Cortex of kidney (tissue), 1 donor: ENCODE measurements around the gene SNTG2.
"Not testable (repeated sequence)": the region's sequence is repeated elsewhere in the genome, so short reads cannot be mapped to it uniquely, and the experiment has no call there.

Source experiments
- DNase-seq: peaks from one replicate; lab custom pipeline; 2025; lab: John Stamatoyannopoulos, UW

SNTG2 gene

GRCh38 chr2:1375794-1376193 lies 425.1 kb downstream of the SNTG2 start:
- DNase-seq, result no peak

- DNase-seq, result no peak
These were observed 426.8 kb downstream of the SNTG2 start for GRCh38 chr2:1377473-1377872.

- no peak for DNase-seq
These were observed 428.0 kb downstream of the SNTG2 start for GRCh38 chr2:1378456-1379150.

- no peak for DNase-seq
These were observed 431.0 kb downstream of the SNTG2 start for GRCh38 chr2:1381644-1382043.

GRCh38 chr2:1387954-1388725 lies 437.5 kb downstream of the SNTG2 start:
- DNase-seq, result not testable (repeated sequence)

- not testable (repeated sequence) for DNase-seq
These were observed 439.5 kb downstream of the SNTG2 start for GRCh38 chr2:1390118-1390517.

GRCh38 chr2:1393321-1393720 lies 442.7 kb downstream of the SNTG2 start:
- DNase-seq, result no peak

GRCh38 chr2:1394709-1395408 lies 444.2 kb downstream of the SNTG2 start:
- no peak for DNase-seq

- DNase-seq, result no peak
These were observed 446.7 kb downstream of the SNTG2 start for GRCh38 chr2:1397350-1397749.

GRCh38 chr2:1398191-1398590 lies 447.5 kb downstream of the SNTG2 start:
- DNase-seq, result no peak

GRCh38 chr2:1400943-1401735 lies 450.5 kb downstream of the SNTG2 start:
- DNase-seq, result no peak

GRCh38 chr2:1402064-1402463 lies 451.4 kb downstream of the SNTG2 start:
- DNase-seq, result no peak

- no peak for DNase-seq
These were observed 452.9 kb downstream of the SNTG2 start for GRCh38 chr2:1403565-1403964.

- no peak for DNase-seq
These were observed 454.5 kb downstream of the SNTG2 start for GRCh38 chr2:1405124-1405523.

GRCh38 chr2:1405967-1406366 lies 455.3 kb downstream of the SNTG2 start:
- no peak for DNase-seq

- DNase-seq, result no peak
These were observed 455.8 kb downstream of the SNTG2 start for GRCh38 chr2:1406434-1406833.

- DNase-seq, result no peak
These were observed 457.5 kb downstream of the SNTG2 start for GRCh38 chr2:1407950-1408675.

GRCh38 chr2:1413156-1413710 lies 462.6 kb downstream of the SNTG2 start, which contains the start of gene TPO:
Gene TPO (plus strand): TSS chr2:1413463. CDS start chr2:1414409, 946 bp downstream.
- DNase-seq, result no peak

- DNase-seq, result no peak
These were observed 463.5 kb downstream of the SNTG2 start for GRCh38 chr2:1414121-1414520.

- DNase-seq, result not testable (repeated sequence)
These were observed 464.3 kb downstream of the SNTG2 start for GRCh38 chr2:1414901-1415300.

GRCh38 chr2:1415501-1415900 lies 464.9 kb downstream of the SNTG2 start:
- DNase-seq, result no peak
